GM11168 (cell line): ENCODE data around the gene WDR27.
"Not testable (repeated sequence)": the region's sequence is repeated elsewhere in the genome, so short reads cannot be mapped to it uniquely, and the experiment has no call there.

Source experiments
- in situ Hi-C: fragments of 300-500 bp; cut with MboI; formaldehyde crosslinking; loops from one replicate; pipeline ENCODE4 v1.12.0; 2022; ENCODE audit warnings: low sequenced_read_pairs; ENCODE audit not compliant: unreplicated experiment

WDR27 gene

GRCh38 chr6:169714178-169714577 lies 12.3 kb upstream of the WDR27 start:
- in situ Hi-C loops: loop anchor here (10.0 kb wide), 1 partner anchor 159 kb away; no protein-coding TSS in a partner anchor

- in situ Hi-C loops: loop anchor here (10.0 kb wide), 1 partner anchor 155 kb away; no protein-coding TSS in a partner anchor
Observed at GRCh38 chr6:169710009-169710408, 8.2 kb upstream of the WDR27 start.

GRCh38 chr6:169709293-169709692 lies 7.5 kb upstream of the WDR27 start:
- in situ Hi-C loops: no loop called here

- in situ Hi-C loops: no loop called here
Observed at GRCh38 chr6:169707772-169708171, 5.9 kb upstream of the WDR27 start.

- in situ Hi-C loops: no loop called here
Observed at GRCh38 chr6:169702840-169703246, 1.0 kb upstream of the WDR27 start.

- in situ Hi-C loops: no loop called here
Observed at GRCh38 chr6:169701311-169701953, 397 bp downstream of the WDR27 start.

- in situ Hi-C loops: no loop called here
Observed at GRCh38 chr6:169700296-169700695, 1.5 kb downstream of the WDR27 start.

GRCh38 chr6:169697115-169697514 lies 4.7 kb downstream of the WDR27 start:
- in situ Hi-C loops: not testable (repeated sequence)

GRCh38 chr6:169695131-169695530 lies 6.7 kb downstream of the WDR27 start:
- in situ Hi-C loops: no loop called here

- in situ Hi-C loops: no loop called here
Observed at GRCh38 chr6:169692516-169692915, 9.3 kb downstream of the WDR27 start.

GRCh38 chr6:169691260-169691659 lies 10.6 kb downstream of the WDR27 start:
- in situ Hi-C loops: no loop called here

GRCh38 chr6:169689287-169689686 lies 12.5 kb downstream of the WDR27 start:
- in situ Hi-C loops: no loop called here

- in situ Hi-C loops: no loop called here
Observed at GRCh38 chr6:169685860-169686259, 16.0 kb downstream of the WDR27 start.

- in situ Hi-C loops: no loop called here
Observed at GRCh38 chr6:169684056-169684455, 17.8 kb downstream of the WDR27 start.

- in situ Hi-C loops: no loop called here
Observed at GRCh38 chr6:169678342-169678741, 23.5 kb downstream of the WDR27 start.

GRCh38 chr6:169677096-169677495 lies 24.7 kb downstream of the WDR27 start:
- in situ Hi-C loops: no loop called here

GRCh38 chr6:169675011-169675410 lies 26.8 kb downstream of the WDR27 start:
- in situ Hi-C loops: no loop called here

GRCh38 chr6:169671563-169671962 lies 30.3 kb downstream of the WDR27 start:
- in situ Hi-C loops: no loop called here

- in situ Hi-C loops: no loop called here
Observed at GRCh38 chr6:169669889-169670288, 31.9 kb downstream of the WDR27 start.

- in situ Hi-C loops: no loop called here
Observed at GRCh38 chr6:169669147-169669546, 32.7 kb downstream of the WDR27 start.

GRCh38 chr6:169668203-169668847 lies 33.5 kb downstream of the WDR27 start:
- in situ Hi-C loops: no loop called here

- in situ Hi-C loops: no loop called here
Observed at GRCh38 chr6:169667716-169668115, 34.1 kb downstream of the WDR27 start.
